Ureter (tissue), 1 donor: ENCODE measurements around the gene MUC2. TPM values are rescaled to one million over a fixed set of nuclear protein-coding genes. Genes with fewer than 3 reads are reported as not detected.

Experiments used
- DNase-seq: peaks from one replicate; pipeline ENCODE4 v3.0.0-alpha.2; 2020; ENCODE audit warnings: low spot score
- total RNA-seq: library from RNA; stranded (reverse); gene quantifications from one replicate; pipeline ENCODE4 v1.2.4, GENCODE V29; 2023
- donor health status: DM: yes; HTN: yes; CAD: no.

Gene MUC2
- total RNA-seq = 0.39 TPM

DNA sequence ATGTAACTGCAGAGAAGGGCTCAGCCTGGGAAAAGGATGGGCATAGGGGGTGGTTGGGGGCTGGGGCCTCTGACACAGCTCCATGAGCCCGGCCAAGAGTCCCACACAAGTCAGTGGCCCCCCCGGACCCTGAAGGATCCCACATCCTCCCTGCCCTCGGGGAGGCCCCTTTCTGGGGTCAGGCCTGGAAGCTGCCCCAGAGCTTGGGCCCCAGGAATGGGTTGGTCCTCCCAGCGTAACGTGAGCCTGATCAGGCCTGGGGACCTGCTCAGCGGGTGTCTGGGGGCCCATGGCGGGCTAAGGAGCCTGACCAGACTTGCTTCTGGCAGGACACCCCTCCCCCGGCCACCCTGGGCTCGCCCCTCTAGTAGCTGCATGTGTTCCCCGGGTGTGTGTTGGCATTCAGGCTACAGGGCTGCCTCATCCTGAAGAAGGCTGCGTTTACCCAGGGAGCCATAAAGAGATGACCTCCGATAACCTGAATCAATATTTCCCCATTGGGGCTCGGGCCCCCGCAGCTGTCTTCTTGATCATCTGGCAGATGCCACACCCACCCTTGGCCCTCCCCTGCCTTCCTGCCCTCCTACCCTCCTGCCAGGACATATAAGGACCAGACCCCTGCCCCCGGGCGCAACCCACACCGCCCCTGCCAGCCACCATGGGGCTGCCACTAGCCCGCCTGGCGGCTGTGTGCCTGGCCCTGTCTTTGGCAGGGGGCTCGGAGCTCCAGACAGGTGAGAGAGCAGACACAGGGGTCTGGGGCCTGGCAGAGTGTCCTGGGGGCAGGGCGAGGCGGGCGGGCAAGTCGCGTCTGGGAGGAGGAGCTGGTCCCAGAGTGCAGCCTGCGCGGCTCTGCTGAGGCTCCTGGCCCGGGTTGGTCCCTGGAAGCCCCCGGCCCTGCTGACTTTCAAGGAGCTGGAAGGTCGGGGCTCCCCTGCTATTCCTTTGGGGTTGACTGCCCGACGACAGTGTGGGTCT is at the start of gene MUC2:
Gene MUC2 (plus strand): TSS at position 631 of the 978 bp plus-strand sequence.
- no peak for DNase-seq

GRCh38 chr11:1025410-1026162 is 49.1 kb upstream of the MUC2 start:
- DNase-seq = no peak

GRCh38 chr11:1026163-1026450 is 48.6 kb upstream of the MUC2 start:
- DNase-seq = no peak

- no peak for DNase-seq
Measured at GRCh38 chr11:1026641-1027482, 47.8 kb upstream of the MUC2 start.

- no peak for DNase-seq
Measured at GRCh38 chr11:1027483-1028290, 47.0 kb upstream of the MUC2 start.

- no peak for DNase-seq
Measured at GRCh38 chr11:1028291-1028540, 46.5 kb upstream of the MUC2 start.

GRCh38 chr11:1028616-1029015 is 46.1 kb upstream of the MUC2 start:
- no peak for DNase-seq

- no peak for DNase-seq
Measured at GRCh38 chr11:1029051-1029450, 45.6 kb upstream of the MUC2 start.

DNA sequence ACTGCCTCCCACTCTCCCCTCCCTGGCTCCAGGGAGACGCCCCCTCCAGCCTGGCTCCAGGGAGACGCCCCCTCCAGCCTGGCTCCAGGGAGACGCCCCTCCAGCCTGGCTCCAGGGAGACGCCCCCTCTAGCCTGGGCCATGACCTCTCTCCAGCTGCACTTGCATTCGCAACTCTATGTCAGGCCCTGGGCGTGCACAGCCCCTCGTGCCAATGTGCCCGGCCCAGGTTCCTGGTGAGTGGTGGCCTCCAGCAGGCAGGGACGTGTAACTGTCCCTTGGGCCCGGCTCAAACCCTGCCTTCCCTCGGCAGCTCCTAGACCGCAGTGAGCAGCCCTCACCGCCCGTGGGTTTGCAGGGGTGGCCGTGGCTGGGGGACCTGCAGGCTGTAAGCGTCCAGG is 45.0 kb upstream of the MUC2 start:
- no peak for DNase-seq

- no peak for DNase-seq
Measured at GRCh38 chr11:1030086-1030485, 44.6 kb upstream of the MUC2 start.

DNA sequence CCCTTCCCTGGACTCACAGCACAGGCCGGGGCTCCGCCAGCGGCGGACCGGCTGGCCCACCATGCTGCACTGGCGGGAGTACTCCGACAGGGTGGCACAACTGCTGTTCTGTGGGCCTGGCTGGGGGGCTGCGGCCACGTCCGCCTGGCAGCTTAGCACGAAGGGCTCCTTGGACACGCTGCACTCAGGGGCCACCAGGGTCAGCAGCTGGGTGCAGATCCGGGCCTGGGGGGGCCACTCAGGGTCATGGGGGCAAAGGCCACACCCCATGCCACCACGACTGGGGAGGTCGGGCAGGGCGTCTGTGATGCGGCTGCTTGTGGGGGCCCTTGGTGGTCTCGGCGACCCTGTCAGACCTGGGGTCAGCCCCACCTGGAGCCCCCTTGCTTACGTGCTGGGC is 44.1 kb upstream of the MUC2 start:
- DNase-seq = no peak

GRCh38 chr11:1031121-1031899 is 43.4 kb upstream of the MUC2 start:
- no peak for DNase-seq

DNA sequence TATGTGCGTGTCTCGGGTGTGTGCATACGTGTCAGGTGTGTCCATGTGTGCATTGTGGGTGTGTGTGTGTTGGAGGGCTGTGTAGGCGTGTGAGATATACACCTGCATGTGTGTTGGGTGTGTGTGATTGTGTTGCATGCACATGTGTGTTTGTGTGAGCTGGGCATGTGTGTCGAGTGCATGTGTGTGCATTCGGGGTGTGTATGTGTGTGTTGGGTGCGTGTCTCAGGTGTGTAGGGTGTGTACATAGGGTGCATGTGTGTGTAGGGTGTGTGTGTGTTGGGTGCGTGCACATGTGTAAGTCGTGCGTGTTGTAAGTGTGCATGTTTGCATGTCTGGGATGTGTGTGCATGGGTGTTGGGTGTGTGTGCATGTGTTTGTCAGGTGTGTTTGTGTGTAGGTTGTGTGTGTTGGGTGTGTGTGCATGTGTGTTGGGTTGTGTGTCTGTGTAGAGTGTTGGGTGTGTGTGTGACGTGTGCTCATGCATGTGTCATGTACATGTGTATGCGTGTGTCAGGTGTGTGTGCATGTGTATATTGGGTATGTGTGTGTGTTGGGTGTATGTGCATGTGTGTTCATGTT is 42.3 kb upstream of the MUC2 start:
- DNase-seq = no peak

DNA sequence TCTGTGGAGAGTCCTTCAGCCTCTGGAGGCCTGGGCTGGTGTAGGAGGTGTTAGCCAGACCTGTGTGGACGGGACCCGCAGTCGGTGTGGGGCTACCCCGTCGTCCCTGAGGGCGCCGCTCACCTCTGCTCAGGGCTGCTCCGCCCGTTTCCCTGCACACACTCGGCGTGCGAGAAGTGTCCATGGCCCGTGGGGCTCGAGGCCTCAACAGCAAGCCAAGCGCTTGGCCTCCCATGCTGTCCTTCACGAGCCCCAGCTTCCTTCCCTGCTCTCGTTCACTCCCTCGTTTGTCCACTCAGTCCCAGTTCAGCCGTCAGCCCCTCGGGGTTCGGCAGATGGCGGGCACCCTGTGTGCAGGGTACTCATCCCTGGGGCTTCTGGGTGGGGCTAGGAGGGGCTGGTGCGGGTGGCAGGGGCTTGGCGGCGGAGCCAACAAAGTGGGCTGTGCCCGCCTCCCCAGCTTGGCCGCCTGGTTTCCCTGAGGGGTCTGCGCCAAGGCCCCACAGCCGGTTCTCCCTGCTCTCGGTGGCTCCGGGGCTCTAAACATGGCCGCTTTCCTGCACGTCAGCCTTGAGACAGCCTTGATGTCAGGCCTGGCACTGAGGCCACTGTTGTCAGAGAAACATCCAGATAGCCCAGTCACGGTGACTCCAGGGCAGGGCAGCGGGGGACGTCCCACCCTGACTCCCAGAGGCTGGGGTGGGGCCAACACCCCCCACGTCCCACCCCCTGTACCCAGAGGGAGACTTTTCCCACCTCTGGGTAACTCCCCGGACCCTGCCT is 41.5 kb upstream of the MUC2 start:
- DNase-seq = no peak

GRCh38 chr11:1034001-1034400 is 40.7 kb upstream of the MUC2 start:
- no peak for DNase-seq

DNA sequence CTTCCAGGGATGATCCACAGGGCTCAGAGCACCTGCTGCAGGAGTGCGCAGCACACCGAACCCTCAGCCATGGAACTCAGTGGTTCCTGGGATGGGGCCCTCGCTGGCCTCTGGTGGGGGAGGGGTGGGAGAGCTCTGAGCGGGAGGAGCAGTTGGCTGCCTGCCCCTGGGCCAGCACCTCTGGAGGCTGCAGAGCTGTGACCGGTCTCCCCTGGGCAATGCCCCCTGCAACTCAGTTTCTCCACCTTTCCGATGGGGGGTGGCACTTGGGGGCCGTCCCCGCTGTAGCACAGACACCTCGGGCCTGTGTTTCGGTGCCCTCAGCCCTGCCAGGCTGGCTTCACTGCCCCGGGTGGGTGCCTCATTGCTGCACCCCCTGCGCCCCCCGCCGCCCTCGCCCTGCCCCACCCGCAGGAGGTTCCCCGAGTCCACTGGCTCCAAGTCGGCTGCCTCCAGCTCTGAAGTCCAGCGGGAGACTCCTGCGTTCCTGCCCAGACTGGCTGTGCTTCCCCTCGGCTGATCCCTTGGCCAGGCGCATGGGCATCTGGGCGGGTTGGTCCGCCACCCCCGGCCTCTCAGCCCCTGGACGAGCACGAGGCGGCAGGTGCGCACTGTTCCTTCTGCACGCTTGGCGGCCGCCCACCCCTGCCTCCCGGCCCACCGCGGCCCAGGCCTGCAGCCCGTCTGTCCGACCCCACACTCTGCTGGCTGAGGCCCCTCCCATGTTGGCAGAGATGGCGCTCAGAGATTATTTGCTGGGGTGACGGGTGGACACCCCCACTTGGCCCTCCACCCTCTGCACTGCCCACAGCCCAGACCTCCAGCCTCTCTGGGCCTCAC is 40.0 kb upstream of the MUC2 start:
- DNase-seq = no peak

- no peak for DNase-seq
Measured at GRCh38 chr11:1035577-1036283, 38.9 kb upstream of the MUC2 start.

- no peak for DNase-seq
Measured at GRCh38 chr11:1036303-1036923, 38.3 kb upstream of the MUC2 start, which contains the start of gene MUC6. Gene MUC6 (minus strand): TSS chr11:1036718. CDS start chr11:1036655, 63 bp downstream.
